Rectal smooth muscle tissue (tissue), 1 donor: ENCODE data around the gene FAM13A.

ENCODE experiments used
- H3K27ac ChIP-seq: one replicate; pipeline ENCODE4 v1.7.0; 2013; ENCODE audit warnings: low read depth, low read length, inconsistent platforms
- H3K27me3 ChIP-seq: one replicate; pipeline ENCODE4 v1.7.0; 2013; ENCODE audit warnings: low read length; ENCODE audit not compliant: control insufficient read depth, insufficient read depth
- H3K36me3 ChIP-seq: one replicate; pipeline ENCODE4 v1.7.0; 2013; ENCODE audit warnings: low read length; ENCODE audit not compliant: control insufficient read depth, insufficient read depth
- H3K4me1 ChIP-seq: one replicate; pipeline ENCODE4 v1.7.0; 2013; ENCODE audit warnings: low read length; ENCODE audit not compliant: control insufficient read depth, insufficient read depth
- H3K4me3 ChIP-seq: one replicate; pipeline ENCODE4 v1.7.0; 2013; ENCODE audit warnings: low read length
- H3K9ac ChIP-seq: one replicate; pipeline ENCODE4 v1.7.0; 2013; ENCODE audit warnings: low read length

FAM13A gene

GRCh38 chr4:88720451-88721428 lies 336.2 kb downstream of the FAM13A start:
- Histone ChIP-seq H3K9ac (no peak overlapping the region), H3K27ac (no peak overlapping the region), H3K36me3 (peaks cover 25% of the 10 kb centered on the region)

DNA sequence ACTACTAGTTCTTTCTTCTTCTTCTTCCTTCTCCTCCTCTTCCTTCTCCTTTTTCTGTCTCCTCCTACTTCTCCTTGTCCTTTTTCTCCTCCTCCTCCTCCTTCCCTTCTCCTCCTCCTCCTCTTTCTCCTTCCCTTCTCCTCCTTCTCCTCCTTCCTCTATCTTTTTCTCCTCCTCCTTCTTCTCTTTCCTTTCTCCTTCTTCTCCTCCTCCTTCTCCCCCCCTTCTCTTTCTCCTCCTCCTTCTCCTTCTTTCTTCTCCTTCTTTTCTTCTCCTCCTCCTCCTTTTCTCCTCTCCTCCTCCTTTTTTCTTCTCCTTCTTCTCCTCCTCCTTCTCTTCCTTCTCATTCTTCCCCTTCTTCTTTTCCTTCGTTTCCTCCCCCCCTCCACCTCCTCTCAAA lies 337.6 kb downstream of the FAM13A start:
- no peaks in the 10 kb centered on the region for H3K4me1 ChIP-seq
- peaks cover 25% of the 10 kb centered on the region for H3K36me3 ChIP-seq
- no peak overlapping the region for H3K4me3 ChIP-seq
- H3K9ac ChIP-seq = no peak overlapping the region
- no peak overlapping the region for H3K27ac ChIP-seq
- H3K27me3 ChIP-seq = no peaks in the 10 kb centered on the region

More at GRCh38 chr4:88720451-88721428, 336.2 kb downstream of the FAM13A start:
- Histone ChIP-seq H3K27me3 (no peaks in the 10 kb centered on the region), H3K4me3 (no peak overlapping the region), H3K4me1 (no peaks in the 10 kb centered on the region)

DNA sequence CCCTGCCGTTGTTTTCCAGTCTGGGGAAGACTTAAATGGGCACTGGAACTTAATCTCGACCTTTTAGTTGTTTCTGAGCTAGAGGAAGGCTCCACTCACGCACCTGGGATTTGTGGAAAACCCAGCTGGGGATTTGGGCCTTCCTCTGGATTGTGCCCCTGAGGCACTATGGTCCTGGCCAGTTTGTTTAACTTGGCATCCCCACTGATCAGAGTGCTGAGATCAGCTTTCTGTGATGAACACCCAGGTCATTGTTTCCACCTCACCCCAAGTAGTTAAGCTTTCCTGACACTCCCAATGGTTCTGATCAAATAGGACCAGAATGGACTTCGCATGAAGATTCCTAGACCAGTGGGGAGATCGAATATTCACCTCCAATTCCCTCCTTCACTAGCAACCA lies 338.9 kb downstream of the FAM13A start:
- H3K9ac ChIP-seq = no peak overlapping the region
- H3K4me3 ChIP-seq = no peak overlapping the region
- H3K36me3 ChIP-seq = peaks cover 21% of the 10 kb centered on the region
- no peaks in the 10 kb centered on the region for H3K27me3 ChIP-seq
- H3K4me1 ChIP-seq = no peaks in the 10 kb centered on the region
- no peak overlapping the region for H3K27ac ChIP-seq

GRCh38 chr4:88713782-88714181 lies 343.2 kb downstream of the FAM13A start:
- H3K4me3 ChIP-seq = no peak overlapping the region
- peaks cover 17% of the 10 kb centered on the region for H3K36me3 ChIP-seq
- H3K27me3 ChIP-seq = no peaks in the 10 kb centered on the region
- H3K9ac ChIP-seq = no peak overlapping the region
- no peak overlapping the region for H3K27ac ChIP-seq
- no peaks in the 10 kb centered on the region for H3K4me1 ChIP-seq

DNA sequence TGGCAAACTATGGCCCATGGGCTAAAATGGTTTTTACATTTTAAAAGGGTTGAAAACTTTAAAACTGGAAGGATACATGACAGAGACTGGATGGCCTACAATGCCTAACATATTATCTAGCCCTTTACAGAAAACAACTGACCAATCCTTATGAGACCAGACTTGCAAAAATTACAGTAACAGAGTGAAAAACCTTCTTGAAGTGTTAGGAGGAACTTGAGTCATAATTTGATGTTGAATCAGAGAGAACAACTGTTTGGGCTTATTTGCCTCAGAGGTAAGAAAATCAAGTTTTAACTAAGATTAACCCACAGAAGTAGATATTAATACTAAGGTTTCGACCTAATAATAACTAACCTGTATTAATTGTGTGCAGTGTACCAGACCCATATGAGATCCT lies 347.0 kb downstream of the FAM13A start:
- Histone ChIP-seq H3K27me3 (no peaks in the 10 kb centered on the region), H3K27ac (no peak overlapping the region), H3K9ac (no peak overlapping the region), H3K36me3 (peaks cover 6% of the 10 kb centered on the region), H3K4me1 (peaks cover 6% of the 10 kb centered on the region), H3K4me3 (no peak overlapping the region)

GRCh38 chr4:88706574-88706973 lies 350.4 kb downstream of the FAM13A start:
- H3K9ac ChIP-seq = no peak overlapping the region
- peaks cover 6% of the 10 kb centered on the region for H3K4me1 ChIP-seq
- no peaks in the 10 kb centered on the region for H3K27me3 ChIP-seq
- peaks cover 3% of the 10 kb centered on the region for H3K36me3 ChIP-seq
- H3K27ac ChIP-seq = peak overlapping the region; percentile 56
- H3K4me3 ChIP-seq = no peak overlapping the region

GRCh38 chr4:88705805-88706492 lies 351.0 kb downstream of the FAM13A start:
- H3K4me3 ChIP-seq = no peak overlapping the region
- H3K4me1 ChIP-seq = peaks cover 6% of the 10 kb centered on the region
- no peak overlapping the region for H3K27ac ChIP-seq
- H3K36me3 ChIP-seq = peaks cover 3% of the 10 kb centered on the region
- no peak overlapping the region for H3K9ac ChIP-seq
- no peaks in the 10 kb centered on the region for H3K27me3 ChIP-seq

GRCh38 chr4:88705223-88705622 lies 351.8 kb downstream of the FAM13A start:
- peaks cover 6% of the 10 kb centered on the region for H3K4me1 ChIP-seq
- no peak overlapping the region for H3K9ac ChIP-seq
- no peaks in the 10 kb centered on the region for H3K27me3 ChIP-seq
- no peak overlapping the region for H3K27ac ChIP-seq
- no peaks in the 10 kb centered on the region for H3K36me3 ChIP-seq
- no peak overlapping the region for H3K4me3 ChIP-seq

GRCh38 chr4:88702782-88703181 lies 354.2 kb downstream of the FAM13A start:
- Histone ChIP-seq H3K27me3 (no peaks in the 10 kb centered on the region), H3K36me3 (no peaks in the 10 kb centered on the region), H3K4me3 (no peak overlapping the region), H3K27ac (no peak overlapping the region), H3K4me1 (peaks cover 6% of the 10 kb centered on the region), H3K9ac (no peak overlapping the region)

DNA sequence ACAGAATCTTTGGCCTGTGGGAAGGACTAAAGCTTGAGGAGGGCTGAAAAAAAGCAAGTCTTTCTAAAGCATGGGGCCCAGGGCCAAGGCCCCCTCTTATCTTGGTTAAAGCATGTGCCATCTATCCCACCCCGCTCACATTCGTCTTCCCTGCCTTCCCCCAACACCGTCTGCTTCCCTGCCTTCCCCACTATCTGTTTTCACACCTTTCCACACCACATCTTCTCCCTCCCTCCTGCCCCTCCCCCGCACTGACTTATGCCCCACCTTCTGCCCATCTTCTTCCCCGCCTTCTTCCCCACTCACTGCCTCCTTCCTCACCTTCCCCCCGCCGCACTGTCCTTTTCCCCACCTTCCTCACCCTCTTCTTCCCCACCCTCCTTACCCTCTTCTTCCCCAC lies 358.5 kb downstream of the FAM13A start:
- Histone ChIP-seq H3K4me3 (no peak overlapping the region), H3K9ac (no peak overlapping the region), H3K27me3 (no peaks in the 10 kb centered on the region), H3K27ac (no peak overlapping the region), H3K4me1 (no peaks in the 10 kb centered on the region), H3K36me3 (no peaks in the 10 kb centered on the region)

DNA sequence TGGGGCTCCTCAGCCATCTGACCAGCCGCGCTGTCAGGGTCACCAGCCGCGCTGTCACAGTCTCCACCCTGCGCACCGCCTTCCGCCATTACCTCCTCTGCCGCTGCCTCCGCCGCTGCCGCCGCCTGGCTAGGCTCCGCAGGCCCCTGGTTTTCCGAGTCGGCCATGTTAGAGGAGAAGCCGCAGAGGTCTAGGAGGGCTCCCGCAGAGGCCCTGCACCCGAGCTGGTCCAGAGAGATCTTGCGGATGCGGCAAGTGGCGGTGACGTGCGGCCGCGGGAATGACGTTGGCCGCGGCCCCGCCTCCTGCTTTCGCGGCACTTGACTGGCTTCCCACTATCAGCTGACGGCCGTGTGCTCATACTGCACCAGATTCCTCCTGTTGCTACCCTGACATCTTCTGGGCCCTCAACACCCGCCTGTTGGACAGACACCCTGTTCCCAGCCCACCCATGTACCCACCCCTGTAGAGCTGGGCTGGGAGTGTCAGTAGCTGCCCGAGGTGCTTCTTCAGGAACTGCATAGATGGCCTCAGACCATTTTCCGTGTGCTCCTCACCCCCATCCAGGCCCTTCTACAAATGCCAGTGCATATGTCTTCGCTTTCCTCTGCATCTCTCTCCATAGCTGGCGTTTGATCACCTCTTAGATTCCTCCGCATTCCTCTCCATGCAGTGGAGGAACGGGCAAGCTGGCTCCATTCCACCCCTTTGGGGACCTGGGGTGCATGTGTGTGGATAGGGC lies 359.2 kb downstream of the FAM13A start, which contains the start of gene NAP1L5:
Gene NAP1L5 (minus strand): TSS at position 242 of the 742 bp plus-strand sequence. CDS start 75 bp downstream, at position 167.
- Histone ChIP-seq H3K36me3 (no peaks in the 10 kb centered on the region), H3K4me3 (peak within 1 kb of the TSS; percentile 76), H3K4me1 (no peaks in the 10 kb centered on the region), H3K27ac (peak within 1 kb of the TSS; percentile 75), H3K27me3 (no peaks in the 10 kb centered on the region), H3K9ac (peak within 1 kb of the TSS; percentile 32)

- Histone ChIP-seq H3K4me3 (peak overlapping the region; percentile 76), H3K9ac (no peak overlapping the region), H3K27ac (peak overlapping the region; percentile 75), H3K4me1 (no peaks in the 10 kb centered on the region), H3K27me3 (no peaks in the 10 kb centered on the region), H3K36me3 (no peaks in the 10 kb centered on the region)
These were observed 359.8 kb downstream of the FAM13A start for GRCh38 chr4:88697141-88697540.
